Fibroblast of lung (primary cell): ENCODE data around the gene DYRK2. TPM values are rescaled to one million over a fixed set of nuclear protein-coding genes. Genes with fewer than 3 reads are reported as not detected.

Source experiments
- DNase-seq, 2 donors: peaks; one replicate each; pipeline versions ENCODE4 v3.0.0 to v3.0.0-alpha.2; 2010; ENCODE audit warnings: low read depth in 2 of 2
- H2AFZ ChIP-seq: 2 replicates; pipeline ENCODE4 v1.5.1; 2012; ENCODE audit warnings: low read length, control low read depth, inconsistent platforms
- H3K27ac ChIP-seq: 2 replicates; pipeline ENCODE4 v1.5.1; 2011; ENCODE audit warnings: low read length, control low read depth; ENCODE audit not compliant: insufficient read depth
- H3K27me3 ChIP-seq: 2 replicates; pipeline ENCODE4 v1.5.1; 2011; ENCODE audit warnings: mild to moderate bottlenecking, low read length; ENCODE audit not compliant: control insufficient read depth, insufficient read depth
- H3K36me3 ChIP-seq: 2 replicates; pipeline ENCODE4 v1.5.1; 2011; ENCODE audit warnings: low read length; ENCODE audit not compliant: control insufficient read depth, insufficient read depth
- H3K4me1 ChIP-seq: 2 replicates; pipeline ENCODE4 v1.5.1; 2011; ENCODE audit warnings: low read length; ENCODE audit not compliant: control insufficient read depth, insufficient read depth; ENCODE audit errors: extremely low read depth
- H3K4me2 ChIP-seq: 2 replicates; pipeline ENCODE4 v1.5.1; 2011; ENCODE audit warnings: low read length, control low read depth; ENCODE audit not compliant: insufficient read depth; ENCODE audit errors: extremely low read depth
- H3K4me3 ChIP-seq, 4 experiments: fragments of 200-600 bp in 1 of 4; sonication (generic) in 1 of 4; replicated peaks in 1 of 4; 2 replicates each; pipeline ENCODE4 v1.5.1; 2011 to 2016; ENCODE audit warnings: low read length in 4 of 4, low read depth in 3 of 4, mild to moderate bottlenecking in 3 of 4, control low read depth in 2 of 4, inconsistent platforms in 1 of 4, mixed read lengths in 1 of 4; ENCODE audit not compliant: insufficient read depth in 1 of 4; ENCODE audit errors: control extremely low read depth in 1 of 4
- H3K79me2 ChIP-seq: 2 replicates; pipeline ENCODE4 v1.5.1; 2012; ENCODE audit warnings: mild to moderate bottlenecking, low read length, inconsistent platforms; ENCODE audit not compliant: control insufficient read depth, insufficient read depth
- H3K9ac ChIP-seq: 2 replicates; pipeline ENCODE4 v1.5.1; 2011; ENCODE audit warnings: mild to moderate bottlenecking, low read length, control low read depth; ENCODE audit not compliant: insufficient read depth
- H3K9me3 ChIP-seq: 2 replicates; pipeline ENCODE4 v1.5.1; 2012; ENCODE audit warnings: low read depth, low read length; ENCODE audit not compliant: control insufficient read depth, insufficient read depth
- H4K20me1 ChIP-seq: 2 replicates; pipeline ENCODE4 v1.5.1; 2011; ENCODE audit warnings: low read length; ENCODE audit not compliant: control insufficient read depth, insufficient read depth; ENCODE audit errors: extremely low read depth
- CTCF ChIP-seq, 2 donors: IDR thresholded peaks in 1 of 2; conservative IDR thresholded peaks in 1 of 2; 1 replicate in 1 of 2; 2 replicates in 1 of 2; pipeline ENCODE4 v1.5.1; 2011 to 2012; ENCODE audit warnings: low read length in 2 of 2, control low read depth in 1 of 2, inconsistent platforms in 1 of 2, low read depth in 1 of 2, mild to moderate bottlenecking in 1 of 2
- EZH2 ChIP-seq: IDR thresholded peaks from 2 replicates; pipeline ENCODE4 v1.5.1; 2012; ENCODE audit warnings: low read length, control low read depth, mild to moderate bottlenecking; ENCODE audit errors: missing control alignments
- polyA plus RNA-seq, 2 donors: library from polyadenylated mRNA; depleted of rRNA in 1 of 2; stranded (reverse) in 1 of 2; unstranded in 1 of 2; fragments of >200 nt; gene quantifications; 2 replicates each; pipeline ENCODE4 v1.2.1, GENCODE V29; 2011 to 2012; ENCODE audit warnings: missing spikeins in 1 of 2
- total RNA-seq: library from RNA; depleted of rRNA; stranded (reverse); fragments of >200 nt; gene quantifications from 2 replicates; pipeline ENCODE4 v1.2.1, GENCODE V29; 2014

DYRK2 gene
- total and polyA plus RNA-seq, 2 donors (not counting 1 experiment from before 2014, with no cell fraction given): 18.7 to 22.5 TPM

DNA sequence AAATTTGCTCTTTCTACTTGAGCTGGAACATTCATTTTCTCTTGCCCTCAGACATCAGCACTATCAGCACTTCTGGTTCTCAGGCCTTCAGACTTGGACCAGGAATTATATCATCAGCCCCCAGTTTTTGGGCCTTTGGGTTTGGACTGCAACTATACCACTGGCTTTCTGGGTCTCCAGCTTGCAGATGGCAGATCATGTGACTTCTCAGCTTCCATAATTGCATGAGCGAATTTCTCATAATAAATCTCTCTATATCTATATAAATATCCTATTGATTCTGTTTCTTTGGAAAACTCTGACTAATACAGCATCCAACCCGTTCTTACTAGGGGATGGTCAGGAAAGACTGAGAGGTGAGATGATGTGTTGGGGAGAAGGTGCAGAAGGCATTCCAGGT, 22.4 kb upstream of the DYRK2 start:
- Histone ChIP-seq H3K27me3 (no peaks in the 10 kb centered on the region), H3K4me1 (no peaks in the 10 kb centered on the region), H3K79me2 (no peaks in the 10 kb centered on the region), H3K27ac (no peak overlapping the region), H3K9ac (no peak overlapping the region), H3K9me3 (no peaks in the 10 kb centered on the region), H3K4me3 (no peak overlapping the region), H2AFZ (no peak overlapping the region), H3K4me2 (no peak overlapping the region), H4K20me1 (no peaks in the 10 kb centered on the region), H3K36me3 (no peaks in the 10 kb centered on the region)
- TF ChIP-seq EZH2 (no peak), CTCF (conservative IDR thresholded peaks at IDR 0.05 in 1 of 2, IDR thresholded peaks at IDR 0.05 in 1 of 2; ENCODE audit: low read depth in 1 of 2, low read length in 2 of 2) (no peak)
- DNase-seq: no peak

DNA sequence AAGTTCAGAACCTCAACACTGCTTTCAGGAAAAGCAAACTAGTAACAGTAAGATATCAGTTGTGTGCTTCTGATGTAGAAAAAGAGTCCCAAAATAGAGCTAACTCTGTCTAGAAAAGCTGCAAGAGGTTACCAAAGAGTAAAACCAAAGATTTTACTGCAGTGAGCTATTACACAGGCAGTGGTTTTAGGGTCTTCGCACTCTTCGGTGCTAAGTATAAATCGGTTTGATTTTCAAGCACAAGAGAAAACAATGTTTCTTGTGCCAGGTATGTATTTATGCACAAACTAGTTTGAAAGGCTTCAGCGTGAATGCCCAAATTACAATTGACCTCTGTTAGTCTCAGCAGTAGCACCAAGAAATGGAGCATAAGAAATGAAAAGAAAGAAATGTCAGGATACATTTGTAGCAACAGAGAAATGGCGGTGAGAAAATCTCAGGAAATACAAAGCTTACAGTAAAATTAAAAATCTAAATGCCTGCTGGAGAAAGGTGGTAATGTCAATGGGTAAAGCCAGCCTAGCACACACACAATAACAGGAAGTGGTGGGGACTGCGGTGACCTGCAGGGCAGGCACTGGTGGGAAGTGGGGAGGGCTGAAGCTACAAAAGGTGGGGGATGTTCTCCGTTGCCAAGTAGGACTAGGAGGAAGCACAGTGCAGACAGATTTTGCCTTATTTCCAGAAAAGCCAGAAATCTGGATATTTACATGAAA, 18.0 kb upstream of the DYRK2 start:
- H2AFZ ChIP-seq: no peak overlapping the region
- H4K20me1 ChIP-seq: no peaks in the 10 kb centered on the region
- no peaks in the 10 kb centered on the region for H3K79me2 ChIP-seq
- H3K36me3 ChIP-seq: no peaks in the 10 kb centered on the region
- no peak overlapping the region for H3K27ac ChIP-seq
- H3K4me1 ChIP-seq: no peaks in the 10 kb centered on the region
- no peak overlapping the region for H3K4me2 ChIP-seq
- DNase-seq: peak; percentile 3 to 19
- H3K27me3 ChIP-seq: no peaks in the 10 kb centered on the region
- no peaks in the 10 kb centered on the region for H3K9me3 ChIP-seq
- TF ChIP-seq EZH2 (no peak), CTCF (conservative IDR thresholded peaks at IDR 0.05 in 1 of 2, IDR thresholded peaks at IDR 0.05 in 1 of 2; ENCODE audit: low read depth in 1 of 2, low read length in 2 of 2) (no peak)
- no peak overlapping the region for H3K4me3 ChIP-seq
- H3K9ac ChIP-seq: no peak overlapping the region

DNA sequence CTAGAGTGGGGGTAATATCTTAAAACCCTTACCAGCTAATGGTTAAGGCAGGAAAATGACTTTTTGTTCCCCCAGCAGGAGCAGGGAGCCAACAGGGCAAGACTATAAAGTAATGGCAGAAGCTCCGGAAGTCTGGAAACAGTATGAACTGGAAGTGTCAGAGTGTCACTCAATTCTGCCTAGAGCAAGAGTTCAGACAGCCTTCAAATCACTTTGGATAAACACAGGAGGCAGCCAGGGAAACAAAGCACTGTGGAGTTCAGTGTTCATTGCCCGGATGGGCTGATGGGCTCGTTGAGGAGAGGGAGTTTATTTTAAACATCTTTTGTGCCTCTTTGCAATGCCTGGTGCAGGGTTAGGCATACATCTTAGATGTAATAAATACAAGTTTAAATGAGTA, 16.5 kb upstream of the DYRK2 start:
- Histone ChIP-seq H2AFZ (no peak overlapping the region), H3K4me1 (no peaks in the 10 kb centered on the region), H3K9ac (no peak overlapping the region), H3K27ac (no peak overlapping the region), H3K9me3 (no peaks in the 10 kb centered on the region), H3K27me3 (no peaks in the 10 kb centered on the region), H3K4me2 (no peak overlapping the region), H3K79me2 (no peaks in the 10 kb centered on the region), H4K20me1 (no peaks in the 10 kb centered on the region), H3K36me3 (no peaks in the 10 kb centered on the region), H3K4me3 (no peak overlapping the region)
- no peak for TF ChIP-seq EZH2
- TF ChIP-seq CTCF (conservative IDR thresholded peaks at IDR 0.05 in 1 of 2, IDR thresholded peaks at IDR 0.05 in 1 of 2; ENCODE audit: low read depth in 1 of 2, low read length in 2 of 2): no peak
- no peak for DNase-seq
